PC-9 (cell line): ENCODE measurements around the gene ARHGAP33.

Experiments used
- CTCF ChIP-seq: fragments of 200-600 bp; sonication (generic); conservative IDR thresholded peaks from 2 replicates; pipeline ENCODE4 v1.6.1; 2017; ENCODE audit warnings: mixed run types, antibody characterized with exemption, mild to moderate bottlenecking, moderate library complexity
- EZH2 ChIP-seq: fragments of 200-600 bp; sonication (generic); IDR thresholded peaks from 2 replicates; pipeline ENCODE4 v1.8.0; 2017; ENCODE audit warnings: antibody characterized with exemption, low read depth

GRCh38 chr19:35743640-35744429, 31.5 kb upstream of the ARHGAP33 start:
- TF ChIP-seq CTCF = no peak
- TF ChIP-seq EZH2 = no peak
